ENCODE measurements around the gene SH3RF3.

DNA sequence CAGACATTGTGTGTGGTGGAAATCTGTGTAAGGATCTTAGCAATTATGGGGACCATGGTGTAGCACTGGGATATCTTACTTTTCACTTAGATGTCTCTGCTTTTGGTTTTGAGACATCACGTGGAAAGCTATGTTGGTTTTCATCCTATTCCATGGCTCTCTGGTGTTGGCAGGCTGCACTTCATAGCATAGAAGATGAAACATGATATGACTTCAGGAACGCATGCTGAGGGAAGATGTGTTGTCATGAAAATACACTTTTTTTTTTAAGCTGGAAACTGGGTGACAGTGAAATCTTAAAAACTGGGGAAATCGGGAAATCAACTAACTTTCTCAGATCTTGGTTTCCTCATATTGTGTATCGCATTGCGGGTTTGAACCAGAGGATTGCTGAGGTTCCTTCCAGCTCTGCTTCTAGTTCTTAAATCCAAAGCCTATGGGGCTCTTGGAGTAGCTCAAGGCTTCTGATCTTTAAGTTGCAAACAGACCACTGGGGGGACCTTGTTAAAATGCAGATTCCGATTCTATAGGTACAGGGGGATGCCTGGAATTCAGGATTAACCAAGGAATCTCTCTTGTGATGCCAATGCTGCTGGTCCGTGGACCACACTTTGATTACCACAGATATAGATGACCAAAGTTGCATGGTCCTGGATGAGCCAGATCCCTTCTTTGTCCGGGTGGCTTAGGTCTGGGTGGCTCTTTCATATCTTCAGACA, 160.7 kb downstream of the SH3RF3 start:
- TF ChIP-seq, protein P1, sequence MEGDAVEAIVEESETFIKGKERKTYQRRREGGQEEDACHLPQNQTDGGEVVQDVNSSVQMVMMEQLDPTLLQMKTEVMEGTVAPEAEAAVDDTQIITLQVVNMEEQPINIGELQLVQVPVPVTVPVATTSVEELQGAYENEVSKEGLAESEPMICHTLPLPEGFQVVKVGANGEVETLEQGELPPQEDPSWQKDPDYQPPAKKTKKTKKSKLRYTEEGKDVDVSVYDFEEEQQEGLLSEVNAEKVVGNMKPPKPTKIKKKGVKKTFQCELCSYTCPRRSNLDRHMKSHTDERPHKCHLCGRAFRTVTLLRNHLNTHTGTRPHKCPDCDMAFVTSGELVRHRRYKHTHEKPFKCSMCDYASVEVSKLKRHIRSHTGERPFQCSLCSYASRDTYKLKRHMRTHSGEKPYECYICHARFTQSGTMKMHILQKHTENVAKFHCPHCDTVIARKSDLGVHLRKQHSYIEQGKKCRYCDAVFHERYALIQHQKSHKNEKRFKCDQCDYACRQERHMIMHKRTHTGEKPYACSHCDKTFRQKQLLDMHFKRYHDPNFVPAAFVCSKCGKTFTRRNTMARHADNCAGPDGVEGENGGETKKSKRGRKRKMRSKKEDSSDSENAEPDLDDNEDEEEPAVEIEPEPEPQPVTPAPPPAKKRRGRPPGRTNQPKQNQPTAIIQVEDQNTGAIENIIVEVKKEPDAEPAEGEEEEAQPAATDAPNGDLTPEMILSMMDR (IDR thresholded peaks at IDR 0.05) = no peak
- TF ChIP-seq POLR2AphosphoS5 (IDR thresholded peaks at IDR 0.05) (no peak), POLR2A (IDR thresholded peaks at IDR 0.05) (no peak)

All from breast epithelium (tissue), 3 donors.